Measurements from ENCODE around the gene ATP2C2. TPM values are rescaled to one million over a fixed set of nuclear protein-coding genes. Genes with fewer than 3 reads are reported as not detected.

The ATP2C2 gene
- total RNA-seq, 1 experiment from 2014 or later, result not detected

- TF ChIP-seq CTCF (conservative IDR thresholded peaks at IDR 0.05; ENCODE audit: low read depth, low read length), result no peak
- no peak for TF ChIP-seq EZH2 (IDR thresholded peaks at IDR 0.05; ENCODE audit: borderline replicate concordance, low read depth, low read length, poor library complexity, severe bottlenecking)
- no peaks in the 10 kb centered on the region for H3K9me3 ChIP-seq (ENCODE audit: low read depth, low read length, poor library complexity, severe bottlenecking)
- ChIA-PET POLR2A (ENCODE audit: low non-redundant PET) (no interaction called here), CTCF (no interaction called here)
- peaks cover 5% of the 10 kb centered on the region for H3K36me3 ChIP-seq (ENCODE audit: insufficient read depth, low read length, poor library complexity, severe bottlenecking)
- H3K4me1 ChIP-seq (ENCODE audit: insufficient read depth, low read length, poor library complexity, severe bottlenecking), result no peaks in the 10 kb centered on the region
- intact Hi-C loops (cut with micrococcal nuclease; ENCODE audit: unreplicated experiment), result no loop called here
- no peaks in the 10 kb centered on the region for H3K27me3 ChIP-seq (replicated peaks; ENCODE audit: insufficient read depth, low read depth, low read length, poor library complexity)
- H3K4me3 ChIP-seq (ENCODE audit: low read depth, low read length, poor library complexity, severe bottlenecking), result no peak overlapping the region
- no peak overlapping the region for H3K27ac ChIP-seq (ENCODE audit: low read depth, low read length, poor library complexity, severe bottlenecking)
- BruUV-seq (replicated peaks), result no TSS peak
- no peak for DNase-seq (ENCODE audit: low spot score)
These were observed 117.8 kb downstream of the ATP2C2 start for GRCh38 chr16:84486126-84486525.

GRCh38 chr16:84486551-84487235 lies 118.4 kb downstream of the ATP2C2 start:
- CTCF ChIA-PET, result no interaction called here
- Histone ChIP-seq H3K4me3 (ENCODE audit: low read depth, low read length, poor library complexity, severe bottlenecking) (no peak overlapping the region), H3K27me3 (replicated peaks; ENCODE audit: insufficient read depth, low read depth, low read length, poor library complexity) (no peaks in the 10 kb centered on the region), H3K9me3 (ENCODE audit: low read depth, low read length, poor library complexity, severe bottlenecking) (no peaks in the 10 kb centered on the region), H3K4me1 (ENCODE audit: insufficient read depth, low read length, poor library complexity, severe bottlenecking) (no peaks in the 10 kb centered on the region), H3K36me3 (ENCODE audit: insufficient read depth, low read length, poor library complexity, severe bottlenecking) (peaks cover 5% of the 10 kb centered on the region), H3K27ac (ENCODE audit: low read depth, low read length, poor library complexity, severe bottlenecking) (no peak overlapping the region)
- intact Hi-C loops (cut with micrococcal nuclease; ENCODE audit: unreplicated experiment), result no loop called here
- TF ChIP-seq EZH2 (IDR thresholded peaks at IDR 0.05; ENCODE audit: borderline replicate concordance, low read depth, low read length, poor library complexity, severe bottlenecking) (no peak), CTCF (conservative IDR thresholded peaks at IDR 0.05; ENCODE audit: low read depth, low read length) (no peak)
- POLR2A ChIA-PET (ENCODE audit: low non-redundant PET), result no interaction called here
- no TSS peak for BruUV-seq (replicated peaks)
- DNase-seq (ENCODE audit: low spot score), result no peak

GRCh38 chr16:84487358-84487757 lies 119.0 kb downstream of the ATP2C2 start:
- H3K4me1 ChIP-seq (ENCODE audit: insufficient read depth, low read length, poor library complexity, severe bottlenecking), result no peaks in the 10 kb centered on the region
- ChIA-PET CTCF (no interaction called here), POLR2A (ENCODE audit: low non-redundant PET) (no interaction called here)
- no peak overlapping the region for H3K27ac ChIP-seq (ENCODE audit: low read depth, low read length, poor library complexity, severe bottlenecking)
- no peaks in the 10 kb centered on the region for H3K9me3 ChIP-seq (ENCODE audit: low read depth, low read length, poor library complexity, severe bottlenecking)
- H3K4me3 ChIP-seq (ENCODE audit: low read depth, low read length, poor library complexity, severe bottlenecking), result no peak overlapping the region
- BruUV-seq (replicated peaks), result no TSS peak
- TF ChIP-seq CTCF (conservative IDR thresholded peaks at IDR 0.05; ENCODE audit: low read depth, low read length) (no peak), EZH2 (IDR thresholded peaks at IDR 0.05; ENCODE audit: borderline replicate concordance, low read depth, low read length, poor library complexity, severe bottlenecking) (no peak)
- intact Hi-C loops (cut with micrococcal nuclease; ENCODE audit: unreplicated experiment), result no loop called here
- DNase-seq (ENCODE audit: low spot score), result no peak
- no peaks in the 10 kb centered on the region for H3K27me3 ChIP-seq (replicated peaks; ENCODE audit: insufficient read depth, low read depth, low read length, poor library complexity)
- H3K36me3 ChIP-seq (ENCODE audit: insufficient read depth, low read length, poor library complexity, severe bottlenecking), result peaks cover 9% of the 10 kb centered on the region
